BLaER1 (cell line): ENCODE measurements around the gene FADD.

Experiments used
- H3K27ac ChIP-seq: shearing (Covaris generic); formaldehyde crosslinking; 2 replicates; pipeline ENCODE4 v1.8.1; 2022
- H3K27me3 ChIP-seq: shearing (Covaris generic); formaldehyde crosslinking; 2 replicates; pipeline ENCODE4 v1.8.1; 2022
- H3K36me3 ChIP-seq: shearing (Covaris generic); formaldehyde crosslinking; 2 replicates; pipeline ENCODE4 v1.8.1; 2022
- H3K4me1 ChIP-seq: shearing (Covaris generic); formaldehyde crosslinking; 2 replicates; pipeline ENCODE4 v1.8.1; 2022
- H3K4me2 ChIP-seq: shearing (Covaris generic); formaldehyde crosslinking; 2 replicates; pipeline ENCODE4 v1.8.1; 2022
- H3K4me3 ChIP-seq: shearing (Covaris generic); formaldehyde crosslinking; 2 replicates; pipeline ENCODE4 v1.8.1; 2022
- H3K9ac ChIP-seq: shearing (Covaris generic); formaldehyde crosslinking; 2 replicates; pipeline ENCODE4 v1.8.1; 2022
- H3K9me3 ChIP-seq: shearing (Covaris generic); formaldehyde crosslinking; 2 replicates; pipeline ENCODE4 v1.8.1; 2022
- H4K20me1 ChIP-seq: shearing (Covaris generic); formaldehyde crosslinking; 2 replicates; pipeline ENCODE4 v1.8.1; 2022
- Cebpa-rat ChIP-seq: shearing (Covaris generic); IDR thresholded peaks from 2 replicates; pipeline ENCODE4 v1.8.1; 2022

The FADD gene, protein sequence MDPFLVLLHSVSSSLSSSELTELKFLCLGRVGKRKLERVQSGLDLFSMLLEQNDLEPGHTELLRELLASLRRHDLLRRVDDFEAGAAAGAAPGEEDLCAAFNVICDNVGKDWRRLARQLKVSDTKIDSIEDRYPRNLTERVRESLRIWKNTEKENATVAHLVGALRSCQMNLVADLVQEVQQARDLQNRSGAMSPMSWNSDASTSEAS

DNA sequence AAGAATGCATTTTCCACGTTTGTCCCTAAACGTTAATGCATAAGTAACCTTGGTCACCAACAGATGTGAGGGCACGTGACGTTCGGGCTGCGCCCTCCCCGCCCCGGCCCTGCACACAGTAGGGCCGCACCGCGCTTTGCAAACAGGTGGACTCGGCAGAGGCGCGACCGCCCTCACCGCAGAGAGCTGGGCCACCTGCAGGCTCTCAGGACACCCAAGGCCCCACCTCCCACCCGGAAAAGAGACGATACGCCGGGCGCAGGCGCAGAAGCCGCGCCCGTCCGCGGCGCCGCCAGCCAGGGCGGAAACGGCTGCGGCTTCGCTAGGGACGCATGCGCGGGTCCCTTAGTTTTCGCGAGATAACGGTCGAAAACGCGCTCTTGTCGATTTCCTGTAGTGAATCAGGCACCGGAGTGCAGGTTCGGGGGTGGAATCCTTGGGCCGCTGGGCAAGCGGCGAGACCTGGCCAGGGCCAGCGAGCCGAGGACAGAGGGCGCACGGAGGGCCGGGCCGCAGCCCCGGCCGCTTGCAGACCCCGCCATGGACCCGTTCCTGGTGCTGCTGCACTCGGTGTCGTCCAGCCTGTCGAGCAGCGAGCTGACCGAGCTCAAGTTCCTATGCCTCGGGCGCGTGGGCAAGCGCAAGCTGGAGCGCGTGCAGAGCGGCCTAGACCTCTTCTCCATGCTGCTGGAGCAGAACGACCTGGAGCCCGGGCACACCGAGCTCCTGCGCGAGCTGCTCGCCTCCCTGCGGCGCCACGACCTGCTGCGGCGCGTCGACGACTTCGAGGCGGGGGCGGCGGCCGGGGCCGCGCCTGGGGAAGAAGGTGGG is at the start of gene FADD:
Gene FADD (plus strand): TSS at position 377 of the 831 bp plus-strand sequence. CDS start 164 bp downstream, at position 541.
- Histone ChIP-seq H3K9me3 (no peaks in the 10 kb centered on the region), H3K4me2 (peak within 1 kb of the TSS; percentile 92), H3K27ac (peak within 1 kb of the TSS; percentile 98), H3K36me3 (peaks cover 35% of the 10 kb centered on the region), H4K20me1 (peaks cover 44% of the 10 kb centered on the region), H3K4me3 (peak within 1 kb of the TSS; percentile 95), H3K9ac (peak within 1 kb of the TSS; percentile 97), H3K4me1 (peaks cover 40% of the 10 kb centered on the region), H3K27me3 (no peaks in the 10 kb centered on the region)
- TF ChIP-seq Cebpa-rat: no peak

DNA sequence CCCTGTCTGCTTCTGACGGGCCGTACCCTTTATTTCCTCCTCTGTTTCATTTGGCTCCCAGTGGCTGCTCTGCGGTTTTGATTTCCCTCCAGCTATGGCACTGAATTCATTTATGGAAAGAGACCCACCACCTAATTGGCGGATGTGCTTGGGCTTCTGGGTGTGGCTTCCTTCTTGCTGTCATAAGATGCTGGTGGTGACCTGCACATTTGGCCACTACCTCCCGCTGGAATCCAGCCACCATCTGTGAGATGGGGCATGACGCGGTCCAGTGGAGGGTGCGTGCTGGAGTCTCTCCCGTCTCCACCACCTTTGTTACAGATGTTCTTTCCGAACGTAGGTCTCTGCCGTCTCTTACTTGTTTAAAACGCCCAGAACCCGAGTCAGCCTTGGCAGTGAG is 47.7 kb upstream of the FADD start:
- peaks cover 3% of the 10 kb centered on the region; the same call in 1 of the 2 replicates for H3K9me3 ChIP-seq
- H3K27me3 ChIP-seq: no peaks in the 10 kb centered on the region
- H3K27ac ChIP-seq: peak overlapping the region; percentile 81
- peak overlapping the region; percentile 65 for H3K9ac ChIP-seq
- no peak for TF ChIP-seq Cebpa-rat
- peaks cover 100% of the 10 kb centered on the region for H3K4me1 ChIP-seq
- no peaks in the 10 kb centered on the region for H3K36me3 ChIP-seq
- peak overlapping the region; percentile 96 for H3K4me2 ChIP-seq
- H3K4me3 ChIP-seq: peak overlapping the region; percentile 46
- H4K20me1 ChIP-seq: no peaks in the 10 kb centered on the region

DNA sequence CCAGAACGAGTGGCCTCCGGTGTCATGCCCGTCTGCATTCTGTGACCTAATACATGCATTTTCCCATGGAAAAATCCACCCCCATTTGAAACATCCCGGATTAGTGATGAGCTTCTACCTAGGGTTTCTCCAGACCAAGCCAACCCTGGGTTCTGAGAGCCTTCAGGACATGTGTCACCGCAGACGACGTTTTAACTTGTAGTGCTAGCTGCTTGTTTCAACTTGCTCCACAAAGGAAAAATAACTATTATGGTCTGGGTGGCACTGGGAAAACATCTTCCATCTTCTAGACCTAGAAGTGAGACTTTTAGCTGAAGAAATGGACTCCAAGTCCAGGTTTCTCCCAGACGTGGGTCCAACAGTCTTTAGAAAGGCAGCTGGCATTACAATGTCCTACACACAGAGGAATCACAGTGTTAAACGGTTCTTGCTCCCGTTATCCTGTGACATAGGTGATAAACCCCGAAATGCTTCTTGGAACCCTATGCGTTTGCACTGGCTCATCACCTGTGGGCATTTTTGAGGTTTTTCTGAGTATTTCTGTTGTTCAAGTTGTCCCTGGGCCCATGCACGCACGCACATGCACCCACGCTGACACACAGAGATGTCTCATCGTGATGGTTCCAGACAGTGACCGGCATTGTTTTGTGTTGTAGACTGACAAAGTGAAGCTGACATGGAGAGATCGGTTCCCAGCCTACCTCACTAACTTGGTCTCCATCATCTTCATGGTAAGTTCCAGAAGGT is 46.6 kb upstream of the FADD start:
- Histone ChIP-seq H3K4me2 (peak overlapping the region; percentile 96), H3K4me3 (no peak overlapping the region), H4K20me1 (no peaks in the 10 kb centered on the region), H3K9ac (no peak overlapping the region; the same call in 1 of the 2 replicates), H3K4me1 (peaks cover 91% of the 10 kb centered on the region), H3K27ac (peak overlapping the region; percentile 81; the same call in 1 of the 2 replicates), H3K36me3 (no peaks in the 10 kb centered on the region), H3K9me3 (peaks cover 3% of the 10 kb centered on the region; the same call in 1 of the 2 replicates), H3K27me3 (no peaks in the 10 kb centered on the region)
- no peak for TF ChIP-seq Cebpa-rat

DNA sequence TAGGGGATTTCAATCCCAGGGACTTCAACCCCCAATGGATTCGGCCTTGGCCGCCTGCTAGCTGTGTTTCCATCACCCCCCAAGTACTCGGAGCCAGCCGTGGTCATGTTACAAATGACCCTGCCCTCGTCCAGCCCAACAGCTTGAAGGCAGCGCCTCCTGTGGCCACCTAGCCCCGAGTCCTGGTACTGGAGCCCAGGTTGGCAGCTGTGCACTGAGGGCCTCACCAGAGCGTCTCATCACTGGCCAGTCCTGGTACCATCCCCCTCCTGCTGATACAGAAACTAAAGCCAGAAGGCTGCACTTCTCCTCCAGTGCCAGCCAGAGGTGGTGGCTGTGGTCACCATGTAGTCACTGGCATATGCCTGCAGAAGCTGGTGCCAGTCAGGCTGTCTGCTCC is 44.9 kb upstream of the FADD start:
- no peak overlapping the region for H3K4me3 ChIP-seq
- H3K27ac ChIP-seq: no peak overlapping the region
- H3K9ac ChIP-seq: no peak overlapping the region
- H3K4me1 ChIP-seq: peaks cover 73% of the 10 kb centered on the region
- TF ChIP-seq Cebpa-rat: no peak
- H3K36me3 ChIP-seq: no peaks in the 10 kb centered on the region
- no peaks in the 10 kb centered on the region for H3K27me3 ChIP-seq
- no peaks in the 10 kb centered on the region for H4K20me1 ChIP-seq
- peak overlapping the region; percentile 96 for H3K4me2 ChIP-seq
- peaks cover 2% of the 10 kb centered on the region; the same call in 1 of the 2 replicates for H3K9me3 ChIP-seq

DNA sequence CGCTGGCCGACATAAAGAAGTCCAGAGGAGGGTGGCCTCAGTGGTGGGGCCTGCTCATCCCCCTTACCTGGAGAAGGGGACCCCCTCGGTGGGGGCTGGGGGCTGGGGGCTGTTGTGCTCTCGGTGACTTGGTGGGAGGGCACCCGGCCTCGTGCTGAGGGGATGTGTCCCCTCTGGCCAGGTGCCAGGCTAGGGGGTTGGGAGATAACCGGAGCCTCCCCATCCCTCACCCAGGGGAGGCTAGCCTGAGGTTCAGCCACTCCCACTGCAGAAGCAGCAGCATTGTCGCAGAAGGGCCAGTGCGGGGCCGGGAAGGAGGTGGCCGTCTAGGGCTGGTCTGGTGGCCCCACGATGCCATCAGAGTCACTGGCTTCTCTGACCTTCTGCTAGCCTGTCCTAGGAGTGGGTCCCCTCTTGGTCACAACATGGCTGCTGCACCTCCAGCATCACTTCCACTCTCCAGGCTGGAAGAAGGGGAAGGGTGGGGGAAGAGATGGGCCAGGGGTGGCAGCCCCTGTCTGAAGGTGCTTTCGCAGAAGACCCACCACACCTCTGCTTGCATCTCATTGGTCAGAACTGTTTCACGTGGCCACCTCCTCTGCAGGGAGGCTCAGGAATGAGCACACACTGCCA is 44.2 kb upstream of the FADD start:
- Histone ChIP-seq H3K27ac (no peak overlapping the region), H4K20me1 (no peaks in the 10 kb centered on the region), H3K27me3 (no peaks in the 10 kb centered on the region), H3K4me2 (peak overlapping the region; percentile 96), H3K9ac (no peak overlapping the region), H3K4me3 (no peak overlapping the region), H3K4me1 (peaks cover 66% of the 10 kb centered on the region), H3K36me3 (no peaks in the 10 kb centered on the region), H3K9me3 (no peaks in the 10 kb centered on the region)
- TF ChIP-seq Cebpa-rat: no peak

DNA sequence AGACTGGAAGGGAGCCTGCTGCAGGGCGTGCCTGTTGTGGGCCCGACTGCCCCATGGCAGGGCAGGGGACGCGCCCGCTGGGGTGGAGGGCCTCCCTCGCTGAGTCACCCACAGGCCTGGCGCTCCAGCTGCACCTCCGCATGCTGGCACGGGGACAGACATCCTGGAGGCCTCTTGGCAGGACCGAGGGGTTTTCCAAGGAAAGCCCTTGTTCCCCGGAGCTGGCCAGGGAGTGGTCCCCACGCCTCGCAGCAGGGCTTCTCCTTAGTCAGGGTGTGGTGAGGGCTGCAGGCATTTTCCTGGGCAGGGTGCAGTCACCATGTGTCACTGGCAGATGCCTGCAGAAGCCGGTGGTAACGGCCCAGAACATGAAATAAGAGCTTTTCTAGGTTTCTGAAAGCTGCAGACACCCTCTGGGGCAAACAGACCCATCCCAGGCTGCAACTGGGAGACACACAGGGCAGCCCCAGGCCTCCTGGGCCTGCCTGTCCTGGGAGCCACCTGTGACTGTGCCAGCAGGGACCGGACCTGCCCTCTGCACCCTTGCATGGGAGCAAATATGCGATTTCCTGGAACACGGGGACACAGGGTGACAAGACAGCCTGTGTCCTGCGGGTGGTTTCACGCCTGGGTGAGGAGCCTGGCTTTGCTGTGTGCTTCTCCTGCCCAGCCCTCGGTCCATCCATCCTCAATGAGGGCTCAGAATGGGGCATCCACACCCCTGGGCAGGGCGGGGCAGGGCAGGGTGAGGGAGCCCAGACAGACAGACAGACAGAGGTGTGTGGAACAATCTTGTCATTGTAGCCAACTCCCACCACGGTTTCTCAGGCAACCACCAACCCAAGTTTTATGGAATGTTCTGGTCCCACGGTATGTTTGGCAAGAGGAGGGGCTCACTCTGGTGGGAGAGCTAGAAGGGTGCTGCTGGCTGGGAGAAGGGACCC is 43.2 kb upstream of the FADD start:
- Histone ChIP-seq H3K4me2 (peak overlapping the region; percentile 18), H3K4me1 (peaks cover 56% of the 10 kb centered on the region), H4K20me1 (no peaks in the 10 kb centered on the region), H3K36me3 (no peaks in the 10 kb centered on the region), H3K9ac (no peak overlapping the region), H3K9me3 (no peaks in the 10 kb centered on the region), H3K27ac (peak overlapping the region; percentile 8; the same call in 1 of the 2 replicates), H3K27me3 (no peaks in the 10 kb centered on the region), H3K4me3 (no peak overlapping the region)
- TF ChIP-seq Cebpa-rat: no peak

DNA sequence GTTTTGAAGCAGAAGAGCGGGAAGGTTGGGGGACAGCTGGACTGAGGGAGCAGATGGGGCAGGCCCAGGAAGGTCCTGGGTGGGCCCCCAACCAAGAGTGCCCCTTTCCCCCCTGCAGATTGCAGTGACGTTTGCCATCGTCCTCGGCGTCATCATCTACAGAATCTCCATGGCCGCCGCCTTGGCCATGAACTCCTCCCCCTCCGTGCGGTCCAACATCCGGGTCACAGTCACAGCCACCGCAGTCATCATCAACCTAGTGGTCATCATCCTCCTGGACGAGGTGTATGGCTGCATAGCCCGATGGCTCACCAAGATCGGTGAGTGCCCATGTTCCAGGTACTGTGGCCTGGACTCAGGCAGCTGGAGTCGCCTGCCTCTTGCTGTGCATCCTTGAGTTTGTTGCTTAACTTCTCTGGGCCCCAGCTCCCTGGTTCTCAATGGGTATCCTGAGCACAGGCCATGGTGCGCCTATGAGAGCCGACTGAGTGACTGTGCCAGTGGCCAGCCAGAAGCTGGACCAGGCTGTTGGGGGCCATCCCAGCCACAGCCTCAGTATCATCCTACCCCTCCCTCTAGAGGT is 42.0 kb upstream of the FADD start:
- Histone ChIP-seq H3K4me3 (no peak overlapping the region), H3K27me3 (no peaks in the 10 kb centered on the region), H3K4me2 (no peak overlapping the region), H3K9me3 (no peaks in the 10 kb centered on the region), H3K9ac (no peak overlapping the region), H3K36me3 (no peaks in the 10 kb centered on the region), H4K20me1 (no peaks in the 10 kb centered on the region), H3K4me1 (peaks cover 44% of the 10 kb centered on the region), H3K27ac (0 out of 2 replicates have a peak overlapping the region, but pooled peaks have one; percentile 30)
- TF ChIP-seq Cebpa-rat: no peak

DNA sequence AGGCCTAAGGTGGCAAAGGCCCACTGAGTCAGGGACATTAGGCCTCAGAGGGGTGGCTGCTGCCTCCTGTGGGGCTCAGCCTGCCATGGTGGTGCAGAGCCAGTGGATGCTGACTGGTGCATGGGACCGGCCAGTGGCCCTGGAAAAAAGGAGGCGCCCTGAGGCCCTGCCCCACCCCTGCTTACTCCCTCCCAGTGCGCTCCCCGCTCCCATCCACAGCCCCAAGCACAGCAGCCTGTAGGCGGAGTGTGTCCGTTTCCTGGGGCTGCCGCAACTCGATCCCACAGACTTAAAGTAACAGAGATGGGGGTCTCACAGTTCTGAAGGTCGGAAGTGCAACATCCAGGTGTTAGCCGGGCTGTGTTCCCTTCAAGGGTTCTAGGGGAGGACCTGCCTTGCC is 38.4 kb upstream of the FADD start:
- H3K4me1 ChIP-seq: peaks cover 34% of the 10 kb centered on the region
- H3K4me2 ChIP-seq: no peak overlapping the region
- no peaks in the 10 kb centered on the region for H4K20me1 ChIP-seq
- no peaks in the 10 kb centered on the region for H3K9me3 ChIP-seq
- no peak overlapping the region for H3K27ac ChIP-seq
- H3K27me3 ChIP-seq: no peaks in the 10 kb centered on the region
- H3K9ac ChIP-seq: no peak overlapping the region
- TF ChIP-seq Cebpa-rat: no peak
- no peak overlapping the region for H3K4me3 ChIP-seq
- H3K36me3 ChIP-seq: no peaks in the 10 kb centered on the region
